Measurements from ENCODE around the gene FOXK1.

Gene FOXK1

GRCh38 chr7:4763794-4764185 is 81.7 kb downstream of the FOXK1 start:
- no peak for TF ChIP-seq CTCF (IDR thresholded peaks at IDR 0.05; ENCODE audit: low read depth, low read length)
- no peak for TF ChIP-seq POLR2A (IDR thresholded peaks at IDR 0.05; ENCODE audit: extremely low read depth, insufficient read length)
- TF ChIP-seq, protein P1, sequence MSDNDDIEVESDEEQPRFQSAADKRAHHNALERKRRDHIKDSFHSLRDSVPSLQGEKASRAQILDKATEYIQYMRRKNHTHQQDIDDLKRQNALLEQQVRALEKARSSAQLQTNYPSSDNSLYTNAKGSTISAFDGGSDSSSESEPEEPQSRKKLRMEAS (IDR thresholded peaks at IDR 0.05; ENCODE audit: low read depth, low read length), result no peak
- no peak for TF ChIP-seq MYC (IDR thresholded peaks at IDR 0.05; ENCODE audit: low read depth, low read length)
- DNase-seq (ENCODE audit: low read depth), result no peak

DNA sequence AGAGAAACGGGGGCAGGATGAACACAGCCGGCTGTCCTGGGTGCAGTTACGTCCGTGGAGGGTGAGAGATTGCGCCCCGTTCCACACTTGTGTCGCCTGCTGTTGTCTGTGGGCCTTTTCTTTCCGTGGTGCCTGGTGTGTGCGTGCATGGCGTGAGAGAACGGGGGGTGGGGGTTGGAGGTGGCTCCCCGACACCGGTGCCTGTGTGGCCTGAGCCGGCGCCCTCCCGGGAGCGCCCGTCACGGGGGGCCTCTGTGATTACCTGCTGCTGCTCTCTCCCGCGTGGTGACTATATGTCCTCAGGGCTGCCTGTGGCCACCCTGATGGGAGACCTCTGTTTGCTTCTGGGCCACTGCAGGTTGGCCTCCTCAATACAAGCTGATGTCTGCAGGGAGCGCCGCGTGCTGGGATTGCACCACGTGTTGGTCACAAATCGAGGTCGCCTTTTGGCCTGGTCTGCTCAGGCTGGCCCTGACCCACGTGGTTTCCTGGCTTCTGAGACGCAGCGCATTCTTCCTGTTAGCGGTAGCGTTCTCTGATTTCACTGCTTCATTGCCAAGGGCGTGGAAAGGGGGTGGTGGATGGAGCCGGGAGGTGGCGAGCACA is 82.4 kb downstream of the FOXK1 start:
- H3K4me3 ChIP-seq (ENCODE audit: low read depth, low read length), result no peak overlapping the region
- peak; percentile 5 for TF ChIP-seq POLR2A (IDR thresholded peaks at IDR 0.05; ENCODE audit: extremely low read depth, insufficient read length)
- TF ChIP-seq MYC (IDR thresholded peaks at IDR 0.05; ENCODE audit: low read depth, low read length), result no peak
- DNase-seq (ENCODE audit: low read depth), result peak; percentile 33

More at GRCh38 chr7:4763794-4764185, 81.7 kb downstream of the FOXK1 start:
- H3K4me3 ChIP-seq (ENCODE audit: low read depth, low read length), result no peak overlapping the region

- DNase-seq (ENCODE audit: low read depth), result no peak
- no peak overlapping the region for H3K4me3 ChIP-seq (ENCODE audit: low read depth, low read length)
- TF ChIP-seq MYC (IDR thresholded peaks at IDR 0.05; ENCODE audit: low read depth, low read length), result no peak
- TF ChIP-seq, protein P1 (IDR thresholded peaks at IDR 0.05; ENCODE audit: low read depth, low read length), result no peak
- no peak for TF ChIP-seq POLR2A (IDR thresholded peaks at IDR 0.05; ENCODE audit: extremely low read depth, insufficient read length)
- TF ChIP-seq CTCF (IDR thresholded peaks at IDR 0.05; ENCODE audit: low read depth, low read length), result peak; percentile 11
Measured at GRCh38 chr7:4765776-4766490, 83.8 kb downstream of the FOXK1 start.

DNA sequence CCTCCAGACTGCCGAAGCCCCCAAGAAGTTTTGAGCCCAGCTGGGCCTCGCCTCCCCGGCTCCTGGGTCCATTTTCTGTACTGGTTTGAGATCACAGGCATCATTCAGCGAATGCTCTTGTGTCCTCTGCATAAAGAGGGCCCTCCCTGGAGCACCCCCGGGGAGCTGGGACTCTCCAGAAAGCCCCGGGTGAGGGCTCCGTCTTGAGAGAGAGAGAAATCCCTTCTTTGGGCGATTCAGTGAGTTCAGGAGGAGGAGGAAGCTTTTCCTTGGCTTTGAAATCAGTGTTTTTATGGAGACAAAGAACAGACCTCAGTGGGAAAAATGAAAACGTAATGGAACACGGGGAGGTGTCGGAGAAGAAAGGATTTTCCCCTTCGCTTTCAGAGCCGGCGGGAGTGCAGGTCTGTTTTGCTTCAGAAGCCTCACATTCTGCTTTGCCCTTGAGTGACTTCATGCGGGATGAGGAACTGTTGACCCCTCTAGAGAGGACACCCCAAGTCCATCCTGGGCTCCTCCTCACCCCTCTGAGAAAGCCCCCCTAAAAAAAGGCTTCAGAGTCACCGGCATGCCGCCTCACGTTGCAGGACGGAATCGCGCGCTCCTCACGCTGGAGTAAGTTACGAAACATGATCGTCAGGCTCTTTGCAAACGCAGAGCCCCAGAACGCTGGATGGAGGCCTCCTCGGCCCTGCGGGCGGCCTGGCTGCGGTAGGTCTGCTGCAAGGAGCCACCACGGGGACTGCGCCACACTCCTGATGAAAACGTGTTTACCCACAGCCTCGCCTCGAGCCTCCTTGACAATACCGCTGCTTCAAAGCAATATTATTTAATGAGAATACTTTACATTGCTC is 84.8 kb downstream of the FOXK1 start:
- no peak overlapping the region for H3K4me3 ChIP-seq (ENCODE audit: low read depth, low read length)
- TF ChIP-seq CTCF (IDR thresholded peaks at IDR 0.05; ENCODE audit: low read depth, low read length), result no peak
- TF ChIP-seq MYC (IDR thresholded peaks at IDR 0.05; ENCODE audit: low read depth, low read length), result no peak
- TF ChIP-seq POLR2A (IDR thresholded peaks at IDR 0.05; ENCODE audit: extremely low read depth, insufficient read length), result no peak
- TF ChIP-seq, protein P1 (IDR thresholded peaks at IDR 0.05; ENCODE audit: low read depth, low read length), result no peak
- no peak for DNase-seq (ENCODE audit: low read depth)

GRCh38 chr7:4768597-4769569 is 86.8 kb downstream of the FOXK1 start:
- no peak for DNase-seq (ENCODE audit: low read depth)
- no peak overlapping the region for H3K4me3 ChIP-seq (ENCODE audit: low read depth, low read length)
- TF ChIP-seq MYC (IDR thresholded peaks at IDR 0.05; ENCODE audit: low read depth, low read length) (no peak), CTCF (IDR thresholded peaks at IDR 0.05; ENCODE audit: low read depth, low read length) (no peak), POLR2A (IDR thresholded peaks at IDR 0.05; ENCODE audit: extremely low read depth, insufficient read length) (no peak)
- TF ChIP-seq, protein P1 (IDR thresholded peaks at IDR 0.05; ENCODE audit: low read depth, low read length), result no peak
